ENCODE data around the gene ADCYAP1R1.

DNA sequence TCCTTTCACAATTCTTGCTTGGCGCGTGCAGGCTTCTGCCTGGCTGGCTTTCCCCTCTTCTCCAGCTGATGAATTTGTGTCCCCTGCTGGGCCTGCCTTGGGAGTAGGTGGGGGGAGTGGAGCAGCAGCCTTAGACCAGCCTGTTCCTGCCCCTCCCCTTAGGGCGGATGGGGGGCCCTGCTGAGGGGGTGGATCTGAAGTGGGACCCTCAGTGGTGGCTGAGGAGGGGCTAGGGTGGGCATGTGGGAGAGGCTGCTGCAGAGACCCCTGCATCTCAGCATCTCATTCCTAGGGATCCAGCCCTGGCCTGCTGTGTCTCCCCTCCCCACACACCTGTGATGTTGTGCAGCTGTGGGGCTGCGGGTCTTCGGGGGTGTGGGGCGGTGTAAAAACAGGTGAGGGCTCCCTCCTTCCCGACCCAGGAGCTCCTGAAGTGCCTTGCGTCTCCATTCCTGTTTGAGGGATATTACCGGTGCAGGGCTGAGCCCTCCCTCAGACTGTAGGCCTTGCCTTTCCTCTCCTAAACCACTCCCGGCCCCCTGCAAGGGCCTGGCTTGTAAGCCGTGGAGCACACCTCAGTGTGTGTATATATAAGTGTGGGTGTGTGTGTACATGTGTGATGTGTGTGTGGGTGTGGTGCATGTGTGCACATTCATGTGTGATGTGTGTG is 24.7 kb downstream of the ADCYAP1R1 start:
- TF ChIP-seq, protein P1, sequence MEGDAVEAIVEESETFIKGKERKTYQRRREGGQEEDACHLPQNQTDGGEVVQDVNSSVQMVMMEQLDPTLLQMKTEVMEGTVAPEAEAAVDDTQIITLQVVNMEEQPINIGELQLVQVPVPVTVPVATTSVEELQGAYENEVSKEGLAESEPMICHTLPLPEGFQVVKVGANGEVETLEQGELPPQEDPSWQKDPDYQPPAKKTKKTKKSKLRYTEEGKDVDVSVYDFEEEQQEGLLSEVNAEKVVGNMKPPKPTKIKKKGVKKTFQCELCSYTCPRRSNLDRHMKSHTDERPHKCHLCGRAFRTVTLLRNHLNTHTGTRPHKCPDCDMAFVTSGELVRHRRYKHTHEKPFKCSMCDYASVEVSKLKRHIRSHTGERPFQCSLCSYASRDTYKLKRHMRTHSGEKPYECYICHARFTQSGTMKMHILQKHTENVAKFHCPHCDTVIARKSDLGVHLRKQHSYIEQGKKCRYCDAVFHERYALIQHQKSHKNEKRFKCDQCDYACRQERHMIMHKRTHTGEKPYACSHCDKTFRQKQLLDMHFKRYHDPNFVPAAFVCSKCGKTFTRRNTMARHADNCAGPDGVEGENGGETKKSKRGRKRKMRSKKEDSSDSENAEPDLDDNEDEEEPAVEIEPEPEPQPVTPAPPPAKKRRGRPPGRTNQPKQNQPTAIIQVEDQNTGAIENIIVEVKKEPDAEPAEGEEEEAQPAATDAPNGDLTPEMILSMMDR (IDR thresholded peaks at IDR 0.05; ENCODE audit: low read depth, low read length, poor library complexity, severe bottlenecking), result no peak
- TF ChIP-seq EZH2phosphoT487 (IDR thresholded peaks at IDR 0.05; ENCODE audit: borderline replicate concordance, low read length), result no peak

All from DOHH2 (cell line).